Ureter (tissue), 1 donor: ENCODE measurements around the gene RBMS1. TPM values are rescaled to one million over a fixed set of nuclear protein-coding genes. Genes with fewer than 3 reads are reported as not detected.

Experiments
- DNase-seq: peaks from one replicate; pipeline ENCODE4 v3.0.0-alpha.2; 2020; ENCODE audit warnings: low spot score
- total RNA-seq: library from RNA; stranded (reverse); gene quantifications from one replicate; pipeline ENCODE4 v1.2.4, GENCODE V29; 2023
- donor health status: DM: yes; HTN: yes; CAD: no.

The RBMS1 gene
- total RNA-seq, 1 donor from 2014 or later: 137 TPM

DNA sequence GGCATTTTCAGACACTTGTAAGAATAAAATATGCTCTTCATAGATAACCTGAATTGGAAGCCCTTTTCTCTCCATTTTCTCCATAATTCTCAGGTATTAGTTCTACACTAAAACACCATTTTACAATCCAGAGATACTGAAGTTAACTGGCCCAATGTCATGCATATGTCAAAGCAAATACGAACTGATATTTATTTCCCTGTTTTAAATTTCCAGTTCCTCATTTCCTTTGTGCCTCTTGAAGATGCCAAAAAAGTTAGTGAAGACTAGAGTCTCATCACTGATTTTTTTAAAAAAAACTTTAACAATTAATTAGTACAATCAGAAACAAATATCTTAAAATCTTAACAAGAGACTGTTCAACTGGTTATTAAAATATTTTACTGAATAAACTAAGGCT is 240.7 kb downstream of the RBMS1 start:
- DNase-seq: no peak

- no peak for DNase-seq
Measured at GRCh38 chr2:160252278-160252887, 241.2 kb downstream of the RBMS1 start.

GRCh38 chr2:160251569-160251968 is 242.0 kb downstream of the RBMS1 start:
- DNase-seq: no peak

DNA sequence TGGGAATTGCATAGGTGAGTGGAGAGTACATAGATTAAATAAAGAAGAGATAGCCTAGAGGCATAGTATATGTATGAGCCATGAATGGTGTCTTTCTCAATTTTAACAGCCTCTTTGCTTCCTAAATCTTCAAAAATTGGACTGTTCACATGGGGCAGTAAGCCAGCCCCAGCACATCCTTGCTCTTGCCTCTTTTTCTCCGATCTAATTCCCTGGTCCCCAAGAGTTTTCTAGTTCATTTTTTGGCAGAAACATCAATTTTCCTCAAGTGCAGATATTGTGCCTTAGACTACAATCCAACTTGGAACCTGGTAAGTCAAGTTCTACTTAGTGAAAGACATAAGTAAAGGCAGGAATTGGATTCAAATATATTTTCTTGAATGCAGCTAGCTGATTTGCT is 243.7 kb downstream of the RBMS1 start:
- no peak for DNase-seq

DNA sequence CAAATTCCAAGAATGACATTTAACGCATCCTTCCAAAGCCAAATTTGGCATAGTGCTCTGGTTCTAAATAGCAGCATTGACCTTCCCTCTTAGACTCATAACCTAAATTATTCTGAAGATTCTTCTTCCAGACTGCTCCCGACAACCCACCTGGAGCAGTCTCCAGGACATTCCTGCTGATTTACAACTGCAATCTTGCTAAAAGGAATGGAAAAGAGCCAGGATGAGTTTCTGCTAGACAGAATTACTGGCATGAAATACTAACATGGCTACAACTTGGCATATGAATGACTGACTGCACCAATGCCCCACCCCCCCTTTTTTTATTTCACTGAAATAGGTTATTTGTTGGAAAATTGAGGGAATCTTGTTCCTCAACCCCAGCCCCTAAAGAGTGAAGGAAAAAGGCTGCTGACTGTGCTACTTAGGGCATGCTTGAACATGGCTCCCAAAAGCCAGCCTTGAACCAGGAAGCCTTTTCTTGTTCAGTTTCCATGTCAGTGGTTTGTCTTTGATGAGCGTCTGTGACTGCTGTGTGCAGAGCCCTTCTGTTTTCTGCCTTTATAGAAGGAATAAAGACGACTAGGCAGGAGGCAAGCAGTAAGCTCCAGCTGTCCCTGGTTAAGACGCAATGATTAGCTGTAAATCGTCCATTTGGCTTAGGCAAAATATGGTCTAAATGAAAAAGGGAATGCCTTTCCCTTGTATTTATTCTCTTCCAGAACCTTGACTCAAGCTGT is 246.1 kb downstream of the RBMS1 start:
- no peak for DNase-seq

DNA sequence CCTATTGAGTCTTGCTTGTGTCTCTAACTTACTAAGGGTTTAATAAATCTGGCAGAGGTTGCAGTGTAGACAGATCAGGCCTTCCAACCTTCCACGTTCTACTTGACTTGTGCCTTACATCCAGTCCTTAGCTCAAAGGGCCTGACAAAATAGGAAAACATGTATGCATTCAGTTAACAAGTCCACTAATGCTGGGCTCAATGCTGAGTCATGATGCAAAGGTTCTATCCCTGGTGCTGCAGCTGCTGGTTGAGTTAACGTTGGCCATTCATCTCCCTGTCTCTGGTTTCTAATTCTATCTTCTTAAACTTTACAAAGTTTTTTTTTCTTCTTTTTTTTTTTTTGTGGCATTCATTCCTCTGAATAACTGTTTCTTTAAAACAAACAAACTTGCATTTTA is 247.3 kb downstream of the RBMS1 start:
- DNase-seq: no peak

DNA sequence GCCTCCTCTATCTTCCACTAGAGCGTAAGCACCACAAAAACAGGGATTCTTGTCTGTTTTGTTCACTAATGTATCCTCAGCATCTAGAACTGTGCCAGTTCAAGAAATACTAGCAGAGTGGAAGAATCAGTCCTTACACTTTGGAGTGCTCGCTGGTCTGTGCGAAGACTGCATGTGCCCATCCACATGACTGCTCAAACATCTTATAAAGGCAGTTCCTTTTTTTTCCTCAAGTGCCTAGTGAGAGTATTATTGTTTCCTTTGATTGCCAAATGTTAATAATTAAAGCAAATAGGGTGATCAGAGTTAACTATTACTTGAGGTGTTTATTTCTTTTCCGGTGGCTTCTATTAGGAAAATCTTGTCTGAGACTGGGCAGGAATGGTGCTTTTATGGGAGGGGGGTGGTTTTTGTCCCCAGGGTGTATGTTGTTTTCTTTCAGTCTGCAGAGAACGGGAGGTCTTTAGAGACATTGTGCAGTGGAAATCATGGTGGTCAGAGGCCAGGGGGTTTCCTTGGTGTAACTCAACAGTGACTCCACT is 247.9 kb downstream of the RBMS1 start:
- no peak for DNase-seq

GRCh38 chr2:160242893-160243564 is 250.6 kb downstream of the RBMS1 start:
- DNase-seq: no peak

DNA sequence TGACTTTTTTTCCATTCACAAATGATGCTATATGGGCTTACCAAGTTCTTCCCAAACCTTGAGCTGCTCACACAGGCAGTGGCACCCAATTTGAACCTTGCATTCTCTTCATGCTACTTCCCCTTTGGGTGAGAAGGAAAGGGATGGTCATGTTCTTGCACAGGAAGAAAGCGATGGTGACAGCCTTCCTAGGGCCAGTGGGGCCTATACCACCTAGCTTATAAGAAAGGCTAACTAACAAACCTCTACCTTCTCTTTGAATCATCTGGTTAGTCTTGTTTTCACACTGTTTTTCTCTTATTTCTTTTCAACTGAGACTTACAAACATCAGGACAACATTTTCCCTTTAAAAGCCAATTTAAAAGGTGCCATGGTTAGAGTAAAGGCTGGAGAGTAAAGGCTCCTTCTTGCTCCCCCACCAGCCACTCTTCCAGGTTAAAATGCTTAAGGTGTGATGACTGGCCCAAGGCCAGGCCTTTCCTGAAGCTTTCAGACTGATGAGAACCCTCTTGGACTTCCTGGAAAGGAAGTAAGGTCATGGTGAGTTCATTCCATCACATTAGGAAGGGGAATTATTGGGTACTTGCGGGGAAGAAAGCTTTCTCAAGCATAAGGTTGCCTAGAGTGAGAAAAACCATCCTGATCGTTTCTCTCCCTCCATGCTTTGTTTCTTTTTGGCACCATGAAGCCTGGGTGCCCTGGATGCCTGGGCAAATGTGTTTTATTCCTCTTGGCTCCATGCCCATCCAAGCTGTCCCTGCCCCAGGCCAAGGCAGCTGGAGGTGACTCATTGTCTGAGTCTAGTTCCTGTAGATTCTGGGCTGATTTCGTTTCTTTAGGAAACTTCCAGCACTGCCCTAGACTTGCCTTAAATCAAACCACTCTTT is 252.1 kb downstream of the RBMS1 start:
- DNase-seq: peak; percentile 65

DNA sequence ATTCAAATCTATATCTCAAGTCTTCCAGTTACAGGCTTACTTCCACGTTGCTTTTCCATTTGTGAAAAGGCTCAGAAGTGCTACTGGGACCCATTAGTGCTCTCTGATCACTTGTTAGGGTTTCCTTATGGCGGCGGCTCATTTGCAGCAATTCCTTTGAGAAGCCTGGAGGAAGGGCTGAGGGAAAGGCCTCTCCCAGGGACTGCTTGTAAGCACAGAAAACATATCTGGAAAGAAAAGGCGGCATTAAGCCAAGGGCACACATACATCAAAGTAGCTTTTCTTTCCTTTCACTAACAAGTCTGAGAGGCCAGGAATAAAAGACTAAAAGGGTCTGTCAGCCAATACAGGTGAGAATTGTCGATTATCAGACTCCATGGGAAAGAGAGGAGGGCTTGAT is 254.2 kb downstream of the RBMS1 start:
- DNase-seq: no peak

- DNase-seq: no peak
Measured at GRCh38 chr2:160238392-160238791, 255.2 kb downstream of the RBMS1 start.

- no peak for DNase-seq
Measured at GRCh38 chr2:160232905-160233475, 260.6 kb downstream of the RBMS1 start.

DNA sequence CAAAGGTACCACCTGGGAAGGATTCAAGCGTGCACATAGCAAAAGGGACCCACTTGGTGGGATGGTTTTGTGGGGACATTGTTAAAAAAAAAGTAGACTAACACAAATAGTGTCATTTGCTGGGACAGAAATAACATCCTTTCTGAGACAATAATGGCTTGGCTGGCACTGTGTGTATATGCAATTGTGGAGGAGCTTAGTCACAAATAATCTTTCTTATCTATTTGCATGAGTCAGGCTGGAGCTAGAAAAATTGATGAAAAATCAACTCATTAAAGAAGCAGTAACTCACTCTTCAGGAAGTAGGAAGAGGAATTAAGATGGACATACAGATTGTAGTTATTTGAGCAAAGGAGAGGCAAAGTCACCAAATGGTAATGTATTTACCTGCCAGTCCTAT is 264.0 kb downstream of the RBMS1 start:
- DNase-seq: no peak

- DNase-seq: no peak
Measured at GRCh38 chr2:160228141-160228917, 265.3 kb downstream of the RBMS1 start.

DNA sequence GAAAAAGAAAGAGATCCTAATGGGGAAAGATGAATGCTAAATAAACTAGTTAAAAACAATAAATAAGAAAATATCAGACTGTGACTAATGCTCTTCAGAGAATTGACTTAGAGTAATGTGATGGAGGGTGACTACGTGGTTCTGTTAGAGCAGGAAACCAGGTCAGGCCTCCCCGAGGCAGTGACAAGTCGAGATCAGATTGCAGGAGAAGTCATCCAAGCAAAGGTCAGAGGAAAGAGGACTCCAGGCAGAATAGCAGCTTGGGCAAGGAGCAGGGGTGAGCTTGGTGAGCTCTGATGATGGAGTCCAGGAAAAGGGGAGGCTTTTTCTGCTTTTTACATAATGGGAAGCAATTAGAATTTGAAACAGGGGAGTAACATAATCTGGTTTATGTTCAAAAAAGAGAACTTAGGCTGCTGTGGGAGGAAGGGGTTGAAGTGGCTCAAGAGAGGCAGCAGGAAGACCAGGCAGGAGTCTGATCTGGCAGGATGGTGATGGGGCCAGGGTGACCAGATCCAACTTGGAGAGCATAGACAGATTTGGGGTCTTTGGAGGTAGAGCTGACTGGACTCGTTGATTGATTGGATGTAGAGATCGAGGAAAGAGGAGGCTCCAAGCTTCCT is 266.2 kb downstream of the RBMS1 start:
- no peak for DNase-seq

GRCh38 chr2:160226367-160226766 is 267.2 kb downstream of the RBMS1 start:
- no peak for DNase-seq

GRCh38 chr2:160225722-160226121 is 267.9 kb downstream of the RBMS1 start:
- DNase-seq: no peak

DNA sequence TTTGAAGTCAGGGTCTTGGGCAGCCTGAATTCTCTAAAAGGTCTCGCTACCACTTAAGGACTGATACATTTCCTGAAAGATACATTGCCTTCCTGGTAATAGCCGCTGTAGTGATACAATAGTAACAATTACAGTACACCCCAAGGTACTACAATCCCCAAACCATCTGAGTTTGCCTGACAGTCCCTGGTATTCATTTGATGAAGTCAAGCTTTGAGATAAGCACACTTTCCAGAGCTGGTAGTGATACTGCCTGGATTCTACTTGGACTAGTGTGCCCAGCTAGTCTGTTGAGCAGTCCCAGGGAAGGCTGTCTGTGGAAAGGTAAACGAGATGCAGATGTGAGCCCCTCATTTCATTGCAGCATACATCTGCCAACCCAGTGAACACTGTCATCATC is 269.1 kb downstream of the RBMS1 start:
- no peak for DNase-seq

GRCh38 chr2:160224060-160224459 is 269.5 kb downstream of the RBMS1 start:
- no peak for DNase-seq

DNA sequence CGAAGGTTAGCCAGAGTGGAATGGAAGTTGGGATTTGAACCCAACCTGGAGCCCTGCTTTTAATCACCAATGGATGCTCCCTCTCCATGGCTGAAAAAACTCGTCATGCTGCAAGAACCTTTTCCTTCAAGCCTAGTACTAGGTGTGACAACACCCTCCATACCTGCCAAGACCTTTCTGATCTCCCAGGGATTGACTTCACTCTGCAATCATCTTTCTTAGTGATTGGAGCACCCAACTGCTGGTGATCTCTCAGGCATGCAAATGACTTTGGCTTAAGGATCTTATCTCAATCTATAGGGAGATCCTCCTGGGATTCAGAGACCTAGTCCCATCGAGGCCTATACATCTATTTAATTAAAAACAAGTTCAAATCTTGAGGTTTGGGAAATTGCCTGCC is 270.0 kb downstream of the RBMS1 start:
- DNase-seq: no peak
